CD1c-positive myeloid dendritic cell (primary cell): Measurements from ENCODE around the gene VTA1.

Experiments
- DNase-seq: peaks from one replicate; pipeline ENCODE4 v3.0.0-alpha.2; 2016; ENCODE audit errors: extremely low spot score

VTA1 gene

DNA sequence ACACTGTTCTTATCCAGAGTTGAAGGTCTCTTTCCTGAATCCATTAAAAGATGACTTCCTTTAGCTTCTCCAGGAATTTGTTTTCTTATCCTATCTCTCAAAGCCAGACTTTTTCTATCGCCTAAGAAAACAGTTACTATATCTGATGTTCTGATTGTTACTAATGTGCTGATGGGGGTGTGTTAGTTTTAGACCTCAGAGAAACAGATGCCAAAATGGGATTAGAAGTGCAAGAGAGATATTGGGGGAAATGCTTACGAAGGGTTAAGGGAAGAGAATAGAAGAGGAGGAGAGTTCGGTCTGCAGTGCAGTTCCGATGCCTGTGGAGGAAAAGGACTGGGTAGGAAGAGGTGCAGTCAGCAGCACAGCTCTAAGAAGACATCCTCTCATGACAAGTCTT is 119.0 kb downstream of the VTA1 start:
- no peak for DNase-seq

DNA sequence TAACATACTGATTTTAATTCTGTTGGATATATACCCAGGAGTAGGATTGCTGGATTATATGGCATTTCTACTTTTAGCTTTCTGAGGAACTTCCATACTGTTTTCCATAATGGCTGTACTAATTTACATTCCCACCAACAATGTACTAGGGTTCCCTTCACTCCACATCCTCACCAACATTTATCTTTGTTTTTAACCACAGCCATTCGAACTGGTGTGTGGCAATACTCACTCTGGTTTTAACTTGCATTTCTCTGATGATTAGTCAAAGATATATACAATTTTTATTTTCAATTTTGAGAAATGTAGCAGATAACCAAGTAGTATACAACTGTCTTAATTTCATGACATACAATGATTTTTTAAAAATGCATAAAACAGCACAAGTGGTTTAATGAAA is 124.4 kb downstream of the VTA1 start:
- no peak for DNase-seq
